GM12874 (cell line): ENCODE measurements around the gene UQCRQ.

ENCODE experiments used
- TF ChIP-seq, protein P1 (sequence below): IDR thresholded peaks from 2 replicates; pipeline ENCODE4 v1.5.1; 2011; ENCODE audit warnings: low read depth, mild to moderate bottlenecking, control low read depth, low read length, moderate library complexity; ENCODE audit not compliant: insufficient read depth

UQCRQ gene

DNA sequence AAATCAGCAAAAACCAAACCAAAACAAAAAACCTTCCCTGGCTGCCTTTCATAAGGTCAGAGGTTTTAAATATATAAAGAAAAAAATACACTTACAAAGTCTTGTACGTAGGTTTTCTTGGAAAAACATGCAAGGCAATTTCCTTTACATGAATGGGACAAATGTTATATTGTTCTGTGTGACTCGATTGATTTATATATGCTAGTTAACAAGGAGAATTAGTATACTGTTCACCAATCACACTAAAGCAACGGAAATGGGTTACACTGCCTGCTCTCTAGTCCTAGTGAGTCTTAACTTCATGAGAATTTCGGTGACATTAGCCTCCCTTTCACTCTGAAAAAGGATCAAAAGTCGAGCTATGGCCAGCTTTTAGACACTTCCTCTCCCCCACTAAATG lies 5.7 kb upstream of the UQCRQ start:
- TF ChIP-seq, protein P1, sequence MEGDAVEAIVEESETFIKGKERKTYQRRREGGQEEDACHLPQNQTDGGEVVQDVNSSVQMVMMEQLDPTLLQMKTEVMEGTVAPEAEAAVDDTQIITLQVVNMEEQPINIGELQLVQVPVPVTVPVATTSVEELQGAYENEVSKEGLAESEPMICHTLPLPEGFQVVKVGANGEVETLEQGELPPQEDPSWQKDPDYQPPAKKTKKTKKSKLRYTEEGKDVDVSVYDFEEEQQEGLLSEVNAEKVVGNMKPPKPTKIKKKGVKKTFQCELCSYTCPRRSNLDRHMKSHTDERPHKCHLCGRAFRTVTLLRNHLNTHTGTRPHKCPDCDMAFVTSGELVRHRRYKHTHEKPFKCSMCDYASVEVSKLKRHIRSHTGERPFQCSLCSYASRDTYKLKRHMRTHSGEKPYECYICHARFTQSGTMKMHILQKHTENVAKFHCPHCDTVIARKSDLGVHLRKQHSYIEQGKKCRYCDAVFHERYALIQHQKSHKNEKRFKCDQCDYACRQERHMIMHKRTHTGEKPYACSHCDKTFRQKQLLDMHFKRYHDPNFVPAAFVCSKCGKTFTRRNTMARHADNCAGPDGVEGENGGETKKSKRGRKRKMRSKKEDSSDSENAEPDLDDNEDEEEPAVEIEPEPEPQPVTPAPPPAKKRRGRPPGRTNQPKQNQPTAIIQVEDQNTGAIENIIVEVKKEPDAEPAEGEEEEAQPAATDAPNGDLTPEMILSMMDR, result no peak

DNA sequence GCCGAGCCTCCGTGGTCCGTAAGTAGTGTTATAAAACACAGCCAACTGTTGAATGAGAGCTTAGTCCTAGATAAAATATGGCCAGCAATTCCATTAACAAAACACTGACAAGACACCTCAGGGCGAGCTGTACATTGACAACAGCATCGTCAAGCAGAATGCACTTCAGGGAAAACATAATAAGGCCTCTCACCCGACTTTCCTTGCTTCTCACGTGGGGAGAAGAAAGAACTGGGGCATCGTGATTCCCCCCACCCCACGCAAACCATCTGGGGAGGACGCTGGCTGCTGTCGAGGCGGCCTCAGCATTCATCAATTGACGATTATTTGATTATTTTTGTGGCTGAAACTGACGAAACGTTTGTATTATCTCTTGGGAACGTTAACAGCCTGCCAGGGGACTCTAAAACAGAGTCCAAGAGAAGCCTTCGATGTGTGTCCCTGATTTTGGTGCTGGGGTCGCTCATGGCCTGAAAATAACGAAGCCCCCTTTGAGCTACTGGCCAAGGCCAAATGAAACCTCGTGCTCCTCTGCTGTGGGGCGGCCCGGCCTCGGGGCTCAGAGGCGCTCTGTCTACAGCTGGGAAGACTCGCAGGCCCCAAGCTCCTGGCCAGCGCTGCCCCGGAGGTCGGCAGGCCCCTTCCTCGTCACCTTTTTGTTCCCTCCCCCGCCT lies 637 bp upstream of the UQCRQ start:
- TF ChIP-seq, protein P1, result no peak

DNA sequence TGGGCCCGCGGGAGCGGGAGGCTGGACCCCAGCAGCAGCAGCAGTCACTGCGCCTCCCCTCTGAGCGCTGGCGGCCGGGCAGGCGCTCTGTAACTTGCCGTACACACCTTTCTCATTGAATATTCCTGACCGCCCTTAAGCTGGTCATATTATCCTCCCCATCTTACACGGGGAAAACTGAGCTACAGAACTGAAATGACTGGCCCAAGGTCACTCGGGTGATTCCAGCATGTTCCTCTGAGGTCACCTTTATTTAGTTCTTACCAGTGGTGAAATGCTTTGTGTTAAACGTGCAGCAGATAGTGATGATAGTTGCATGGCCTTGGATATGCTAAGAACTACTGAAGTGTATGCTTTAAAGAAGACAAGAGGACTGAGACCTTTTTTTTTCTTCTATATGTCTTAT lies 607 bp downstream of the UQCRQ start:
- TF ChIP-seq, protein P1, result no peak

DNA sequence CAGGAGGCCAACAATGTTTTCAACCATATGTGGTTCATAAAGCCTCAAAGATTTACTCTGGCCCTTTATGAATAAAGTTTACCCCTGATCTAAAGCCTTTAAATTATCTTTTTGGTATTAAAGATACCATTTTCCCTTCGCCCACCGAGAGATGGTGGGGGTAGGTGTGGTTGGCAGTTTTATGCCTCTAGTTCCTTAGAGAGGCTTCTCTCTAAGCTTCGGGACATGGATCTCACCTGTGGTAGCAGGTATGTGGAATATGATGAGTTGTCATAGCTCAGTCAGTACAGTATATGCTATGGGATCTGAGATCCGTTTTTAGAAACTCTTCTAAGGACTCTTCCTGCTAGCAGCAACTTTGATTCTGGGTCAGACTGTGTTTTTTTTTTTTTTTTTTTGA lies 2.3 kb downstream of the UQCRQ start:
- TF ChIP-seq, protein P1, result no peak

DNA sequence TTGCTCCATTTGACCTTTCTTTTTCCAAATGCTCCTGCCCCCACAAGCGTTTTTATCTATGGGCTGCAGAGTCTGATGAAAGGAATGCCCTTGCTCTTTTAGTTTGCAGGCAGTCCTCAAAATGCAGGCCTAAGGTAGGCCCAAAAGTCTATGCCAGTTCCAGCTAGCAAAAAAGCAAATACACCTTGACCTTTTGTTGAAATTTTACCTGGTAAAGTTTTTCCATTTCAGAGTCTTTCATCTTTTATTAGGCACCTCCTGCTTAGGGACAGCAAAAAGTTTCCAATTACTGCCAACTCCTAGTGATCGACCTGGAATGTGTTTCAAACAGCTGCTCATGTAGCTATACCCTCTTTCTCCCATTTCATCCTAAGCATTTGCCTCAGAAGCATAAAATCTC lies 4.4 kb downstream of the UQCRQ start:
- TF ChIP-seq, protein P1, result no peak

DNA sequence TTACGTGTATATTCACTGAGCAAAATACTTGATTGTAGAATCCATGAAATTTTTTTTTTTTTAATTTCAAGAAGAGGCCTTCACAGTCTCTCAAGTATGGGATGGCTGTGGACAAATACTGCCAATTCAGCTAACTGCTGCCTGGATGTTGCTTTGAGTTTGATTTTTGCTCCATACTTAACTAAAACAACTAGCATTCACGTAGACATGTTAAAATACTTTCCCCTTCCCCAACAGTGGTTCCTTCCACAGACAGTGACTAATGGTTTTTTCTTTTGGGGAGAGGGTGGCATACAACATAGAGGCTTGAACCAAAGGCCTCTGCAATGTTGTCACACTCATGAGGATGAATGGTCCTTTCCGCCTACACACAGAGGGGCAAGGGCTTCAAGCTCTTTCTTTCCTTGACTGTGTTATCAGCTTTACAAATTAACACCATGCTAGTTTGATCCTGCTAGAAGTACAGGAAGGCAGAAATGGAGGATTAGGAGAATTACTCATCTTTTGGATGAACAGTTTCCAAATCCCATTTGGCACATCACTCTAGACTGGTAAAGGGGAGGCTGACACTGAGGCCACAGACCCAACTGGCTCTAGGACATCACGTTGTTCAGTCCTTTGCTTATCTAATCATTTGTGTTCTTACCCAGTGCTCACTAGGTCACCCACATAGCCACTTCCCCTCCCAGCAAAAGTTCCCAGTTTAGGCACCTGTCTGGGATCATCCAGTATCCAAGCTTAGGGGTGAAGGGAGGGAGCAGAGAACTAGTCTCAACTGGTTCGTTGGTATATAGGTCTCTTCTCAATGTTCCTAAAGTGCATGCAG lies 5.2 kb downstream of the UQCRQ start:
- TF ChIP-seq, protein P1, result no peak

DNA sequence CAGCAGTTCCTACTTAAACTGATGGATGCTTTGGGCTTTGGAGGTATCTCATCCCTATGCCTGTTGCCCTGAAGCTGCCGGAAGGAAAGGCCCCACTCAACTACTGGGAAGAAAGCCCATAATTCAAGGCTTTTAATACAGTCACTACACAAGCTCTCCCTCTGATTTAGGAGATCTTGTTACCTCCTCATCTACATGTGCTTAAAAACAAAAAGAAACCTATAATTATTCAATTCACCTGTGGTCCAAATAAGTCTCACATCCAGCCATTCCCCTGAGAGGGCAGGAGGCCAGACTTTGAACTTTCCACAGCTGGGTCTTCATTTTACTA lies 6.3 kb downstream of the UQCRQ start:
- TF ChIP-seq, protein P1, result no peak
